Gastroesophageal sphincter (tissue), 4 donors: Measurements from ENCODE around the gene ICOSLG. TPM values are rescaled to one million over a fixed set of nuclear protein-coding genes. Genes with fewer than 3 reads are reported as not detected.
"Not testable (repeated sequence)": the region's sequence is repeated elsewhere in the genome, so short reads cannot be mapped to it uniquely, and the experiment has no call there.

Experiments used
- ATAC-seq: fragments of 150-250 bp; one replicate; pipeline ENCODE4 v1.9.1; 2016; ENCODE audit warnings: mild to moderate bottlenecking, moderate library complexity
- H3K27ac ChIP-seq, 4 donors: fragments of 200-600 bp; sonication (generic) in 3 of 4; 1 replicate in 3 of 4; 2 replicates in 1 of 4; pipeline ENCODE4 v1.5.1; 2016 to 2019
- H3K27me3 ChIP-seq: fragments of 200-600 bp; sonication (generic); one replicate; pipeline ENCODE4 v1.5.1; 2019
- H3K36me3 ChIP-seq, 2 donors: fragments of 200-600 bp; sonication (generic); one replicate each; pipeline ENCODE4 v1.5.1; 2019; ENCODE audit warnings: control low read depth in 1 of 2
- H3K4me1 ChIP-seq, 3 donors: fragments of 200-600 bp; sonication (generic); 1 replicate in 2 of 3; 2 replicates in 1 of 3; pipeline ENCODE4 v1.5.1; 2016 to 2019; ENCODE audit warnings: control low read depth in 2 of 3
- H3K4me3 ChIP-seq, 2 donors: fragments of 200-600 bp; sonication (generic); one replicate each; pipeline ENCODE4 v1.5.1; 2019; ENCODE audit warnings: mild to moderate bottlenecking in 1 of 2, moderate library complexity in 1 of 2
- H3K9me3 ChIP-seq, 3 donors: fragments of 200-600 bp; sonication (generic); one replicate each; pipeline ENCODE4 v1.5.1; 2017 to 2019; ENCODE audit warnings: control low read depth in 2 of 3
- EP300 ChIP-seq: sonication (generic); formaldehyde crosslinking; IDR thresholded peaks from one replicate; pipeline ENCODE4 v1.6.1; 2017; ENCODE audit warnings: antibody characterized with exemption, mild to moderate bottlenecking
- POLR2A ChIP-seq, 2 donors: fragments of 450-650 bp; IDR thresholded peaks; one replicate each; pipeline ENCODE4 v1.6.1; 2017; ENCODE audit warnings: antibody characterized with exemption in 2 of 2, mild to moderate bottlenecking in 2 of 2, moderate library complexity in 1 of 2
- POLR2AphosphoS5 ChIP-seq: sonication (generic); formaldehyde crosslinking; IDR thresholded peaks from one replicate; pipeline ENCODE4 v1.6.1; 2017; ENCODE audit warnings: antibody characterized with exemption
- WGBS, 2 donors: methylation state at CpG; one replicate each; pipeline ENCODE4 v1.1.5; 2018; ENCODE audit warnings: low coverage in 1 of 2; 5-methylcytosine and 5-hydroxymethylcytosine counted together
- total RNA-seq, 4 donors: library from RNA; depleted of rRNA; stranded (reverse); fragments of >200 nt; gene quantifications; one replicate each; pipeline ENCODE4 v1.1.0, GENCODE V29; 2016
- TF ChIP-seq, protein P1 (sequence below), 4 experiments: fragments of 200-600 bp in 2 of 4; fragments of 450-650 bp in 2 of 4; sonication (generic) in 1 of 4; IDR thresholded peaks; one replicate each; pipeline ENCODE4 v1.5.1; 2017 to 2019; ENCODE audit warnings: antibody characterized with exemption in 4 of 4, mild to moderate bottlenecking in 2 of 4, moderate library complexity in 2 of 4

ICOSLG gene
- total RNA-seq, 4 donors from 2014 or later: 0.40 to 1.9 (median 0.80) TPM

DNA sequence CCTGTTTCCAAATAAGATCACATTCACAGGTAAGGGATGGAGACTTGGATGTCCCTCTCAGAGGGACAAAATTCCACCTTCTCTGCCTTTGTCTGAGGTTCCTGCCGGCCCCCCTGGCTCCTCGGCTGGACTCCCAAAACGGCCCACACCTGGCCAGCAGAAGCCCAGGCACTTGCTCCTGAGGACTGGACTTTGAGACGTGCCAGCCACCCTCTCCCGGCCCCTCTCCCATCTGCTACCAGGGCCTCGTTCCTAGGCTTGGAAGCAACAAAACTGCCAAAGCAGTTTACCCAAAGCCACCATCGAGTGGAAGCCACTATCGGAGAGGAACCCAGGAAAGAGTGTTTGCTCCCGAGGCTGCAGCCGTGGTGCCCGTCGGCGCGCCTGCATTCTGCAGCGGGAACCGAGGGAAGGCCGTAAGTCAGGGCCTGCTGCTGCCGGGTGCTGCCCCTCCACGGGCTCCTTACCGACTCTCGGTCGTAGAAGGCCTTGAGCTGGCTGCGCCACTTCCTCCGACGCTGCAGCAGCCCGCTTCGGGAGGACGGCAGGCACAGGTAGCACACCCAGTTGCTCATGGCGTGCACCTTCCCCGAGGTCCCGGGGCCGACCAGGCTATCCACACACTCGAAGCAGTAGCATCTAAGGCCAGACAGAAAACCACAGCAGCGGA, 17.4 kb upstream of the ICOSLG start:
- no peak overlapping the region for H3K4me3 ChIP-seq
- TF ChIP-seq POLR2A (IDR thresholded peaks at IDR 0.05) (no peak), POLR2AphosphoS5 (no peak), EP300 (no peak)
- TF ChIP-seq, protein P1, sequence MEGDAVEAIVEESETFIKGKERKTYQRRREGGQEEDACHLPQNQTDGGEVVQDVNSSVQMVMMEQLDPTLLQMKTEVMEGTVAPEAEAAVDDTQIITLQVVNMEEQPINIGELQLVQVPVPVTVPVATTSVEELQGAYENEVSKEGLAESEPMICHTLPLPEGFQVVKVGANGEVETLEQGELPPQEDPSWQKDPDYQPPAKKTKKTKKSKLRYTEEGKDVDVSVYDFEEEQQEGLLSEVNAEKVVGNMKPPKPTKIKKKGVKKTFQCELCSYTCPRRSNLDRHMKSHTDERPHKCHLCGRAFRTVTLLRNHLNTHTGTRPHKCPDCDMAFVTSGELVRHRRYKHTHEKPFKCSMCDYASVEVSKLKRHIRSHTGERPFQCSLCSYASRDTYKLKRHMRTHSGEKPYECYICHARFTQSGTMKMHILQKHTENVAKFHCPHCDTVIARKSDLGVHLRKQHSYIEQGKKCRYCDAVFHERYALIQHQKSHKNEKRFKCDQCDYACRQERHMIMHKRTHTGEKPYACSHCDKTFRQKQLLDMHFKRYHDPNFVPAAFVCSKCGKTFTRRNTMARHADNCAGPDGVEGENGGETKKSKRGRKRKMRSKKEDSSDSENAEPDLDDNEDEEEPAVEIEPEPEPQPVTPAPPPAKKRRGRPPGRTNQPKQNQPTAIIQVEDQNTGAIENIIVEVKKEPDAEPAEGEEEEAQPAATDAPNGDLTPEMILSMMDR (IDR thresholded peaks at IDR 0.05): no peak
- peaks cover 0 to 18% (median 0%) of the 10 kb centered on the region in 3 donors for H3K9me3 ChIP-seq
- 85 to 87% methylated on average over 9 to 18 of the region's 34 CpGs for WGBS, 2 donors
- ATAC-seq: no peak
- H3K36me3 ChIP-seq: no peaks in the 10 kb centered on the region
- no peak overlapping the region for H3K27ac ChIP-seq
- no peaks in the 10 kb centered on the region for H3K4me1 ChIP-seq
- H3K27me3 ChIP-seq: peaks cover 61% of the 10 kb centered on the region

DNA sequence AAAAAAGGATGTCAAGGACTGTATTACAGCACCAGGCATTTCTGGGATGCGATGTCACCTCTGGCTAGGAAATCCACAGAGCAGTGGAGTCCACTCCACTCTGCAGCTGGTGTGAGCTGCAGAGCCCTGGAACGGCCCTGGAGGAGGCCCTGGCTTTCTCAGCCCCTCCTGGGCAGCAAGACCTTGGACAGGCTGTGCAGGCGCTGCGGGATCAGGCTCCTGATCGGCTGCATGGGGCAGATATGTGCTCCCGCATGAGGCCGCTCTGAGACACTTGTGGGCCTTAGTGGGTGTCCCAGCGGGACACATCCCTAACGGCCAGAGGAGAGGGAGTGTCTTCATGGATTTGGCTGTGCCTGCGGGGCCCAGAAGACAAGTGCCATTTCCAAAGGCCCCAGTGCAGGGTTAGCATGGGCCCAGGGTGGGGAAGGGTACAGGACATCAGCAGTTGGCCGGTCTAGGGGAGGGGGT, 14.8 kb upstream of the ICOSLG start:
- H3K27ac ChIP-seq: no peak overlapping the region
- no peak for ATAC-seq
- H3K27me3 ChIP-seq: peaks cover 35% of the 10 kb centered on the region
- peaks cover 0 to 18% (median 0%) of the 10 kb centered on the region in 3 donors for H3K9me3 ChIP-seq
- H3K4me3 ChIP-seq: no peak overlapping the region
- no peaks in the 10 kb centered on the region for H3K4me1 ChIP-seq
- no peaks in the 10 kb centered on the region for H3K36me3 ChIP-seq
- TF ChIP-seq POLR2AphosphoS5: no peak
- no peak for TF ChIP-seq POLR2A (IDR thresholded peaks at IDR 0.05)
- TF ChIP-seq, protein P1 (IDR thresholded peaks at IDR 0.05): no peak
- TF ChIP-seq EP300: no peak
- 76 to 90% methylated on average over 2 to 10 of the region's 11 CpGs for WGBS, 2 donors

DNA sequence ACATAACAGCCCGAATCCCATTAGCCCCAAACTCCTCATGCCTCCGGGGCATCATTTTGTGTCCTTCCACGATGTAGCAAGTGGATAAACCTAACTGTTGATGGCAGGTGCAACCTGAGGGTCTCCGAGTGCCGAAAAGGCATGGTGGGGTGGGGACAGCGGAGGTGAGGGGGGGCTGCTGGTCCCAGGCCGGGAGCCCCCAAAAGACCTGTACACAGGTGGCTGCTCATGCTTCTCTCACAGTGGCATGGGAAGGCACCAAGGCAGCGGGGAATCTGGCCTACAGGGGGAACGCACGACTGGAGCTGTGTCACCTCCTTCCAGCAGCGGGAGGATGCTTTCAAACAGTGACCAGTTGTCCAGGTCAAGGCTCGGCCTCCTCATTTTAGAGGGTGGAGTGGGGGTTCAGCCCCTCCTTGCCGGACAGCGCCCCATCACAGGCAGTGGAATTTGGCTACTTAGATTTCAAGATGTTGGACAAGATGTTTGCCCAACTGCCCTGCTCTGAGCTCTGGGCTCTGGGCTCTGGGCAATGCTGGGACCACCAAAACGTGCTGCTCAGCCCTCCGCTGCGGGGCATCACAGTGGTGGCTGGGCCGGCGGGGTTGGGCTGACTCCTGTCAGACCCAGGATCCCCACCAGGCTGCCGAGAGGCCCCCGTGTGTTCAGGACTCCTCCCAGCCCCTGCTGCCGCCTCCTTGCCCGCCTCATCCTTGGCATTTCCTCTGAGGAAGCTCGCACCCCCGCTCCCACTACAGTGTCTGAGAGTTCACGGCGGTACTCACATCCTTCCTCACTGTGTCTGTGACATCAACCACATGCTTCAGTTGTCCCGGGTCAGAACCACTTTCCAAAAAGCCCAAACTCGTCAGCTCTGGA, 13.3 kb upstream of the ICOSLG start:
- no peak overlapping the region for H3K4me3 ChIP-seq
- WGBS, 2 donors: 50 to 65% methylated on average over 4 to 6 of the region's 29 CpGs
- no peaks in the 10 kb centered on the region for H3K4me1 ChIP-seq
- H3K27me3 ChIP-seq: peaks cover 33% of the 10 kb centered on the region
- H3K27ac ChIP-seq: no peak overlapping the region
- no peak for ATAC-seq
- no peak for TF ChIP-seq POLR2AphosphoS5
- TF ChIP-seq, protein P1 (IDR thresholded peaks at IDR 0.05): no peak
- no peak for TF ChIP-seq POLR2A (IDR thresholded peaks at IDR 0.05)
- TF ChIP-seq EP300: no peak
- H3K36me3 ChIP-seq: no peaks in the 10 kb centered on the region
- peaks cover 0 to 5% (median 0%) of the 10 kb centered on the region in 3 donors for H3K9me3 ChIP-seq

DNA sequence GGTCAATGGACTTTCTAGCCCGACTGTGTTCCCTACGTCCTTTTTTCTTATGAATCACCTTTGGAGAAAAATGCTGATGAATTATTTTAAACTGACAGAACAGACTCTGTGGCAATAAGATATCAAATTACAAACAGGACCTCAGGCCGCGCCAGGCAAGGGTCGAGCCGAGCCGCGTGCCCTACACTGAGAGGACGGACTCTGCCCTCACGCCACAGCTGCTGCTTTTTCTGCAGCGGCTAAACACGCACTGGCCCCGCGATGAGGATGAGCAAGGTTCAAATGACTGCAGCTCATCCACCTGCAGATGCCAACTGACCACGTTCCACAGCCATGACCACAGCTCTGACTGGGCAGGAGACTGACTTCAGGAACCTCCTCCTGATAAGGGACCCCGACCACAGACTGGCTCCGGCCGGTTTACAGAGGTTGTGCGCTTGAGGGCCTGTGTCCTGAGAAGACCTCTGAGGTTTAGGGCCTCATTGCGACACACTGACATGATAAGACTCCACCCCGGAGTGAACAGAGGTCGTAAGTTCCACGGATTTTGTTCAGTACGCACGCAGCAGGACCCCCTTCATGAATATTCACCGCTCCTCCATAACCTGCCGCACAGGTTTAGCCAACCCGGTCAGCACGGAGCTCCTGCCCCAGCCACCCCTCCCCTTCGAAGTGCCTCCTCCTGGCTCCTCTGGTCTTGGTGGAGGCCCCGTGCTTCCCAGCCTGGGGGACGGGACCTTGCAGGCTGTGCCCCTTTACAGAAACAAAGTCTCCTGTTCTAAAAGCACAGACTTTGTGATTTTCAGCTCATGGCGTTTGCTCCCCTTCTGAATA, 8.7 kb upstream of the ICOSLG start:
- not testable (repeated sequence) for H3K36me3 ChIP-seq, H3K27ac ChIP-seq, H3K27me3 ChIP-seq, H3K4me1 ChIP-seq, H3K4me3 ChIP-seq, H3K9me3 ChIP-seq, ATAC-seq
- no CpG with 5 or more reads among the region's 33 CpGs for WGBS, 2 donors

DNA sequence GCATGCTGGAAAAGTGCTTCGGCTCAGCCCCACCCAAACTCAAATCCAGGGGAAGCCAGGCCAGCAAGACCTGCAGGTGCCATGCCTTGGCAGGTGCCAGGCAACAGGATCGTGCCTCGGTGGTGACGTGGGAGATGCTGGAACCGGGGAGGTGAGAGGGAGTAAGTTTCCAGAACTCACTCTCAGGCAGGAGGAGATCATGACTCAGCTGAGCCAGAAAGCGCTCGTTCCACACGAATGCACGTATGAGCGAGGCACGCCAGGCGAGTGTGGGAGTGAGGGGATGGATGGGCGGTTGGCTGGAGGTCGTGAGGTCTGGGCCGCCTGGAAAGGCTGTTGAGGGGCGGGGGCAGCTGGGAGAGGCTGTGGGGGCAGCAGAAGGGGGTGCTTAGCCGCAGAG, 7.2 kb upstream of the ICOSLG start:
- ATAC-seq, H3K27me3 ChIP-seq, H3K27ac ChIP-seq, H3K4me3 ChIP-seq, H3K36me3 ChIP-seq, H3K4me1 ChIP-seq, H3K9me3 ChIP-seq: not testable (repeated sequence)
- no CpG with 5 or more reads among the region's 17 CpGs for WGBS, 2 donors

DNA sequence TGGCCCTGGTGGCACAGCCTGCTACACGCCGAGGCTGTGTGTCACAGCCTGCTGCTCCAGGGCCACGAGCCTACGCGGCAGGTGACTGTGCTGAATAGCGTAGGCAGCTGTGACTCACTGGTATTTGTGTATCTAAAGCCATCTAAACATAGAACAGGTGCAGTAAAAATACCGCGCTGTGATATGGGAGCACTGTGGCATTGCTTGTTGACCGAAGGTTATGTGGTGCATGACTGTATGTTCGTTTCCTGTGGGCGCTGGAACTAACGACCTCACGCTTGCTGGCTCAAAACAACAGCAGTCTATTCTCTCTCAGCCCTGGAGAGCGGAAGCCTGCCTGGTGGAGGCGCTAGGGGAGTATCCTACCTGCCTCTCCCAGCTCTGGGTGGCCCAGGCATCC, 3.2 kb upstream of the ICOSLG start:
- not testable (repeated sequence) for H3K36me3 ChIP-seq, H3K27me3 ChIP-seq, H3K4me3 ChIP-seq, H3K9me3 ChIP-seq, H3K4me1 ChIP-seq, ATAC-seq, H3K27ac ChIP-seq
- WGBS, 2 donors: no CpG with 5 or more reads among the region's 15 CpGs

DNA sequence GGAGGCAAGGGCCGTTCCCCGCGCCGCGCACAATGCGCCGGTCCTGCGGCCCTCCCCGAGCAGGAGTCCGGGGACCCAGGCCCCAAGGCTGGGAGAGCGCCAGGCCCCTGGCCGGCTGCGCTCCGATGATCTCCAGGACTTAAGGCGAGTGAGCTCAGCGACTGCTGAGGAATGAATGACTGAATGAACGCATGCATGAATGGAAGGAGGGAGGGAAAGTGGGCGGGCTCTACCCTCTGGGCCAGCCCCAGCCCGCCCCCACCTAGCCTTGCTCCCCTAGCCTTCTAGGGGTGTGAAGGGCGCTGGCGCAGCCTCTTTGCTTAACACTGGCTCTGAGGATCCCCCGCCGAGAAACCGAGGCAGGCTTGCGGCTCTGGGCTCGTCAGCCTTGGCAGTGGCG, 538 bp upstream of the ICOSLG start:
- no CpG with 5 or more reads among the region's 27 CpGs for WGBS, 2 donors

DNA sequence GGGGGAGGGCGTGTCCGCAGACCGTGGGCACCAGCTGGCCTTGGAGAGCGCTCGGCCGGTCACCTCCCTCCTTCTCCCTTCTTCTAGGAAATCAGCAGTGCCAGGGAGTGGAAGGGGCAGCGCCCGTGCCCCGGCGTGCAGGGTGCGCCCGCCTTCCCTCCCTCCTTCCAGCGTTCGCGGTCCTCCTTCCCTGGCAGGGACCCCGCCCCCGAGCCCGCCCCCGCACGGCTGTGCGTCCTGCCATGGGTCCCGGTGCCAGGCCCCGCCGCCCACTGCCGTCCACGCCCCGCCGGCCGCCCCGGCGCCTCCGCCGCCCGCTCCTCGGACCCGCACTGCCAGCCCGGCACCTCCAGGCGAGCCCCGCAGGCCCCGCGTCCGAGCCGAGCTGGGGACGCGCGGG, 390 bp downstream of the ICOSLG start:
- H3K9me3 ChIP-seq, H3K36me3 ChIP-seq, H3K4me3 ChIP-seq, H3K4me1 ChIP-seq, H3K27me3 ChIP-seq, H3K27ac ChIP-seq: not testable (repeated sequence)
- no CpG with 5 or more reads among the region's 46 CpGs for WGBS, 2 donors
- ATAC-seq: peak; percentile 58

More for the DNA sequence above, 538 bp upstream of the ICOSLG start:
- H3K9me3 ChIP-seq, H3K36me3 ChIP-seq, H3K27me3 ChIP-seq, H3K4me1 ChIP-seq, H3K27ac ChIP-seq, H3K4me3 ChIP-seq: not testable (repeated sequence)
- peak; percentile 43 for ATAC-seq

DNA sequence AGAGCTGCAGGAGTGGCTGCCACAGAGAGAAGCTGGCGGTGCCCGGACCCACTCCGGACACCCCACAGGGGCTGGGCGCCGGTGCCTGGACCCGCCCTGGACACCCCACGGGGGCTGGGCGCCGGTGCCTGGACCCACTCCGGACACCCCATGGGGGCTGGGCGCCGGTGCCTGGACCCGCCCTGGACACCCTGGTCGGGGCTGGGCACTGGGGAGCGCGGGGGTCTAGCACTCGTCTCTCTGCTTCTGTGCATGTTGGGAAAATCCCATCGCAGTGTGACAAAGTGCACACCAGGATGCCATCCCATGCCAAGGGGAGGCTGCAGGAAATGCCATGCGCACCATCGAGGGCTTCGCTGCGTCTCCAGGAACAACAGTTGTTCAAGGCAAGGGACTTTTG, 11.2 kb downstream of the ICOSLG start:
- not testable (repeated sequence) for ATAC-seq
- WGBS, 2 donors: no CpG with 5 or more reads among the region's 22 CpGs

More for the DNA sequence above, 11.2 kb downstream of the ICOSLG start:
- not testable (repeated sequence) for H3K9me3 ChIP-seq, H3K4me1 ChIP-seq, H3K27me3 ChIP-seq, H3K27ac ChIP-seq, H3K4me3 ChIP-seq, H3K36me3 ChIP-seq
